ENCODE data around the gene VWA7. TPM values are rescaled to one million over a fixed set of nuclear protein-coding genes. Genes with fewer than 3 reads are reported as not detected.

Gene VWA7
- total RNA-seq, 2 donors from 2014 or later, result 2.7 to 13.0 TPM

GRCh38 chr6:31727034-31727716, 50.0 kb downstream of the VWA7 start:
- no peak overlapping the region for H3K4me3 ChIP-seq
- H3K9me3 ChIP-seq, result no peaks in the 10 kb centered on the region
- peaks cover 4 to 7% of the 10 kb centered on the region in 2 donors for H3K36me3 ChIP-seq
- H3K4me1 ChIP-seq (replicated peaks), result peaks cover 4% of the 10 kb centered on the region
- 68% methylated on average over 7 of the region's 7 CpGs for WGBS
- H3K27me3 ChIP-seq (replicated peaks; ENCODE audit: insufficient read depth), result no peaks in the 10 kb centered on the region
- intact Hi-C loops (cut with DNase I), result loop anchor here (5.0 kb wide), 2 partner anchors 45 to 170 kb away; partner anchors contain the start of genes EHMT2 and LY6G5C
- TF ChIP-seq POLR2AphosphoS5 (IDR thresholded peaks at IDR 0.05), result no peak
- TF ChIP-seq POLR2A (IDR thresholded peaks at IDR 0.05), result no peak
- no peak for TF ChIP-seq CTCF (IDR thresholded peaks at IDR 0.05)
- peak overlapping the region in 1 of 2 donors; percentile 98 for H3K27ac ChIP-seq
- DNase-seq (ENCODE audit: low spot score), result no peak

- H3K36me3 ChIP-seq, result no peaks in the 10 kb centered on the region
- no peak overlapping the region for H3K4me3 ChIP-seq
- no peak for DNase-seq (ENCODE audit: low spot score)
- H3K9me3 ChIP-seq, result no peaks in the 10 kb centered on the region
- no peak overlapping the region for H3K27ac ChIP-seq
- WGBS, result 88% methylated on average over 12 of the region's 12 CpGs
- H3K4me1 ChIP-seq (replicated peaks), result peaks cover 4% of the 10 kb centered on the region
- no peak for TF ChIP-seq CTCF (IDR thresholded peaks at IDR 0.05)
- TF ChIP-seq POLR2AphosphoS5 (IDR thresholded peaks at IDR 0.05), result no peak
- intact Hi-C loops (cut with DNase I), result loop anchor here (5.0 kb wide), 2 partner anchors 43 to 172 kb away; partner anchors contain the start of genes EHMT2 and LY6G5C
- H3K27me3 ChIP-seq (replicated peaks; ENCODE audit: insufficient read depth), result no peaks in the 10 kb centered on the region
Observed at GRCh38 chr6:31725502-31726350, 51.4 kb downstream of the VWA7 start.

- WGBS, result 87% methylated on average over 25 of the region's 25 CpGs
- Histone ChIP-seq H3K4me3 (no peak overlapping the region), H3K27ac (no peak overlapping the region), H3K27me3 (replicated peaks; ENCODE audit: insufficient read depth) (no peaks in the 10 kb centered on the region), H3K9me3 (no peaks in the 10 kb centered on the region), H3K4me1 (replicated peaks) (peaks cover 4% of the 10 kb centered on the region), H3K36me3 (no peaks in the 10 kb centered on the region)
- intact Hi-C loops (cut with DNase I), result no loop called here
- TF ChIP-seq POLR2A (IDR thresholded peaks at IDR 0.05) (no peak), CTCF (IDR thresholded peaks at IDR 0.05) (no peak), POLR2AphosphoS5 (IDR thresholded peaks at IDR 0.05) (no peak)
- DNase-seq (ENCODE audit: low spot score), result no peak
Observed at GRCh38 chr6:31723980-31724691, 53.0 kb downstream of the VWA7 start.

DNA sequence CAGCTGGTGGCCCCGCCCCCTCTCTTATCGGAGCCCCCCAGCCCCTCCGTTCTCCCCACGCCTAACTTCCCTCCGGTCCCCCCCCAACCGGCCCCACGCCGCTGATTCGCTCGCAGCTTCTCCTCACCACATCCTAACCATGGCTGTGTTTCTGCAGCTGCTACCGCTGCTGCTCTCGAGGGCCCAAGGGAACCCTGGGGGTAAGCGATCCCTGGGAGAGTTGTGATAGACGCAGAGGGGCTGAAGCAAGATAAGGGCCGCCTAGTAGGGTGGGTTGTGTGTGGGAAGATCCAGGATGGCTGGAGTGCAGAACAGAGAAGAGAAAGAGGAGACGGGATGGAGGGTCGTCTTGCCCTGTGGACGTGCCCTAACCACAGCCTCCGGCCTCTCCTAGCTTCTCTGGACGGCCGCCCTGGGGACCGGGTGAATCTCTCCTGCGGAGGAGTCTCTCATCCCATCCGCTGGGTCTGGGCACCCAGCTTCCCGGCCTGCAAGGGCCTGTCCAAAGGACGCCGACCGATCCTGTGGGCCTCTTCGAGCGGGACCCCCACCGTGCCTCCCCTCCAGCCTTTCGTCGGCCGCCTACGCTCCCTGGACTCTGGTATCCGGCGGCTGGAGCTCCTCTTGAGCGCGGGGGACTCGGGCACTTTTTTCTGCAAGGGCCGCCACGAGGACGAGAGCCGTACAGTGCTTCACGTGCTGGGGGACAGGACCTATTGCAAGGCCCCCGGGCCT, 53.7 kb downstream of the VWA7 start, which contains the start of gene MPIG6B:
Gene MPIG6B (plus strand): TSS at position 129 of the 735 bp plus-strand sequence. CDS start 11 bp downstream, at position 140.
- H3K36me3 ChIP-seq, result no peaks in the 10 kb centered on the region
- peaks cover 4% of the 10 kb centered on the region for H3K4me1 ChIP-seq (replicated peaks)
- no peak for DNase-seq (ENCODE audit: low spot score)
- H3K27me3 ChIP-seq (replicated peaks; ENCODE audit: insufficient read depth), result no peaks in the 10 kb centered on the region
- TF ChIP-seq POLR2AphosphoS5 (IDR thresholded peaks at IDR 0.05) (no peak), POLR2A (IDR thresholded peaks at IDR 0.05) (no peak), CTCF (IDR thresholded peaks at IDR 0.05) (no peak)
- intact Hi-C loops (cut with DNase I), result no loop called here
- 83% methylated on average over 46 of the region's 46 CpGs for WGBS
- no peak within 1 kb of the TSS for H3K4me3 ChIP-seq
- no peaks in the 10 kb centered on the region for H3K9me3 ChIP-seq
- no peak within 1 kb of the TSS for H3K27ac ChIP-seq

All from prostate gland (tissue), 2 donors.